Ascending aorta (tissue), 2 donors: ENCODE measurements around the gene MICU1. TPM values are rescaled to one million over a fixed set of nuclear protein-coding genes. Genes with fewer than 3 reads are reported as not detected.

ENCODE experiments used
- DNase-seq, 2 donors: peaks; one replicate each; pipeline ENCODE4 v3.0.0-alpha.2; 2019; ENCODE audit warnings: low spot score in 2 of 2
- H3K27ac ChIP-seq, 2 donors: fragments of 200-600 bp; sonication (generic); one replicate each; pipeline ENCODE4 v1.5.1; 2016 to 2017; ENCODE audit warnings: mild to moderate bottlenecking in 1 of 2
- H3K27me3 ChIP-seq: fragments of 200-600 bp; sonication (generic); one replicate; pipeline ENCODE4 v1.5.1; 2017
- H3K36me3 ChIP-seq, 2 donors: fragments of 200-600 bp; sonication (generic); one replicate each; pipeline ENCODE4 v1.5.1; 2016
- H3K4me1 ChIP-seq, 2 donors: fragments of 200-600 bp; sonication (generic); one replicate each; pipeline ENCODE4 v1.5.1; 2016 to 2017; ENCODE audit warnings: mild to moderate bottlenecking in 1 of 2
- H3K4me3 ChIP-seq, 2 donors: fragments of 200-600 bp; sonication (generic); one replicate each; pipeline ENCODE4 v1.5.1; 2016 to 2017; ENCODE audit warnings: mild to moderate bottlenecking in 1 of 2
- H3K9me3 ChIP-seq, 2 donors: fragments of 200-600 bp; sonication (generic); one replicate each; pipeline ENCODE4 v1.5.1; 2016
- intact Hi-C: fragments of 100-400 bp; cut with DNase I; formaldehyde crosslinking; loops from one replicate; pipeline ENCODE4 v1.15.1; 2023
- total RNA-seq: library from RNA; depleted of rRNA; stranded (reverse); fragments of >200 nt; gene quantifications from one replicate; pipeline ENCODE4 v1.1.0, GENCODE V29; 2016
- TF ChIP-seq, protein P1 (sequence below), 3 experiments: fragments of 200-600 bp in 2 of 3; fragments of 450-650 bp in 1 of 3; sonication (generic) in 2 of 3; IDR thresholded peaks; one replicate each; pipeline ENCODE4 v1.5.1; 2016 to 2019; ENCODE audit warnings: antibody characterized with exemption in 3 of 3, mild to moderate bottlenecking in 1 of 3, moderate library complexity in 1 of 3

The MICU1 gene
- total RNA-seq, 1 donor from 2014 or later = 18.9 TPM

DNA sequence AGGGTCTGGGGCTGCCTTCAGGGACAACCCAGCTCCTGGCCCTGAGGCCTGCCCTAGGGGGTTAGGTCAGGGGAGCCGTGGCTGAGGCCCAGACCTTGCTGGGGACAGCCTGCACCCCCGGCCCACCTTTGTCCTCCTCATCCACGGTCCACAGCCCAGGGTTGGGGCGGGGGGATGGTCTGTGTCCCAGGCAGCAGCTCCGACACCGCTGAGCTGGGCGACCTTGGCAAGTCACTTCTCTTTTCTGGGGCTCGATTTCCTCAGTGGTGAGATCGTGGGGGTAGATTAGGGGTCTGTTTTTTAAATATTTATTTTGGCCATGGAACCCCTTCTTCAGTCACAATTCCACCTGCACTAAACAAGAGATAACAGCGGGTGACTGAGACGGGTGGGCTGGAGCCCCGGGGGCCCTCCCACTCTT lies 302.1 kb downstream of the MICU1 start:
- intact Hi-C loops = no loop called here
- Histone ChIP-seq H3K36me3 (no peaks in the 10 kb centered on the region), H3K4me1 (peaks cover 10 to 45% of the 10 kb centered on the region in 2 donors), H3K4me3 (no peak overlapping the region), H3K27ac (no peak overlapping the region), H3K9me3 (no peaks in the 10 kb centered on the region), H3K27me3 (no peaks in the 10 kb centered on the region)
- TF ChIP-seq, protein P1, sequence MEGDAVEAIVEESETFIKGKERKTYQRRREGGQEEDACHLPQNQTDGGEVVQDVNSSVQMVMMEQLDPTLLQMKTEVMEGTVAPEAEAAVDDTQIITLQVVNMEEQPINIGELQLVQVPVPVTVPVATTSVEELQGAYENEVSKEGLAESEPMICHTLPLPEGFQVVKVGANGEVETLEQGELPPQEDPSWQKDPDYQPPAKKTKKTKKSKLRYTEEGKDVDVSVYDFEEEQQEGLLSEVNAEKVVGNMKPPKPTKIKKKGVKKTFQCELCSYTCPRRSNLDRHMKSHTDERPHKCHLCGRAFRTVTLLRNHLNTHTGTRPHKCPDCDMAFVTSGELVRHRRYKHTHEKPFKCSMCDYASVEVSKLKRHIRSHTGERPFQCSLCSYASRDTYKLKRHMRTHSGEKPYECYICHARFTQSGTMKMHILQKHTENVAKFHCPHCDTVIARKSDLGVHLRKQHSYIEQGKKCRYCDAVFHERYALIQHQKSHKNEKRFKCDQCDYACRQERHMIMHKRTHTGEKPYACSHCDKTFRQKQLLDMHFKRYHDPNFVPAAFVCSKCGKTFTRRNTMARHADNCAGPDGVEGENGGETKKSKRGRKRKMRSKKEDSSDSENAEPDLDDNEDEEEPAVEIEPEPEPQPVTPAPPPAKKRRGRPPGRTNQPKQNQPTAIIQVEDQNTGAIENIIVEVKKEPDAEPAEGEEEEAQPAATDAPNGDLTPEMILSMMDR (IDR thresholded peaks at IDR 0.05) = no peak
- DNase-seq = no peak

DNA sequence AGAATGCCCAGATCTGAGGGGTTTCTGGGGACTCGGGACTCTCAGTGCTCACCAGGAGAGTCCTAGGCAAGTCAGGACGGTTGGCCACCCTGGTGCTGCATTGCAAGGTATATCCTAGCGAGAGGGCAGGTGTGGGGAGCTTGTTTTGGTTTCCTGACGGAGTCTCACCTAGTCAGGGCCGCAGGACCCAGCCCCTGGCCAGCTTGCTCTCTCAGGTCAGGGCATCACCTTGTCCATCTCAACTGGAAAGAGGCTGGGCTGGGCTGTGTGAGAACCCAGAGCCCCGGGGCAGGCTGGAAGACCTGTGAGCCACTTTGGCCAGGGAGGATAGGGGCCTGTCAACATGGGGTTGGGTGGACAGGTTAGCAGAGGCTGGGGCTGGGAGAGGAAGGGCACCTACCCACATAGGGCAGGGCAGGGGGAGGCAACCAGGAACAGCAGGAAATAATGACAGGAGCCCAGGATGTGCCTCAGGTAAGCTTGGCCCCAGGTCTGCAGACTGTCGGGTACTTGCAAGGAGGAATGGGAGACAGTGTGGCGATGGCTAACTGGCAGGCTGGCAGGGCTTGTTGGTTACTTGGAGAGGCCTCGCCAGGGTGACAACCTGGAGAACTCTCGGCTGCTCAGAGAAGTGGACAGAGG lies 302.6 kb downstream of the MICU1 start:
- intact Hi-C loops = no loop called here
- H3K27ac ChIP-seq = no peak overlapping the region
- no peaks in the 10 kb centered on the region for H3K9me3 ChIP-seq
- no peaks in the 10 kb centered on the region for H3K27me3 ChIP-seq
- no peaks in the 10 kb centered on the region for H3K36me3 ChIP-seq
- TF ChIP-seq, protein P1 (IDR thresholded peaks at IDR 0.05) = no peak
- peaks cover 10 to 43% of the 10 kb centered on the region in 2 donors for H3K4me1 ChIP-seq
- DNase-seq = no peak
- H3K4me3 ChIP-seq = no peak overlapping the region

DNA sequence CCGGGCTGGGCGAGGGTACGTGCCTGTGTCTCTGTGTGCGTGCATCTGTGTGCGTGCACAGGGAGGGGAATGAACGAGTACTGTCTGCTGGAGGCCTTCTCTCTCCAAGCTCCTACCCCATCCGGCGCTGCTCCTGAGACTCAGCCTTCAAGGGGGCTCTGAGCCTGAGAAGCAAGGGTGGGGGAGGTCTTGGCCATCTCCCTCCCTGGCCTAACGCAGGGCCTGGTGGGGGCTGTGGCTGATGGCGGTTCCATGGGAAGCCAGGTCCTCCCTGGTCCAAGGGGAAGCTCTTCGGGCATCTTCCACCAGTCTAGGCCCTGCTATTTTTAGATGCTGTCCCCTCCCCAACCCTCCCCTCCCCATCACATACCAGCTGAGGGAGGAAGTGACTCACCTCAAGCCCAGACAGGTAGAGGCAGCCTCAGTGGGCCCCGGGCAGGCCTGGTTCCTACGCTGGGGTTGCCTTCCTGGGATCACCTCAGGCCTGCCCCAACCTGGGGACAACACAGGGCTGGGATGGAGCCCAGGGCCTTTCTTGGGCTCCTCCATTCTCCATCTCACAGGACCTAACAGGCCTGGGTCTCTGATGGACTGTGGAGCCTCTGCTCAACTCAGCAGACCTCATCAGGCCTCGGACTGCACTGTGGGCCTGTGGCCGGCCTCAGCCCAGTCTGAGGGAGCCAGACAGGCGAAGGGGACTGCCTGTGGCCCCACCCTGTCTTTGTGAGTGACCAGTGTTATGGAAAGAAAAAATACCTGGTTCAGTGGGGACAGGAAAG lies 303.4 kb downstream of the MICU1 start:
- Histone ChIP-seq H3K27me3 (no peaks in the 10 kb centered on the region), H3K9me3 (no peaks in the 10 kb centered on the region), H3K27ac (no peak overlapping the region), H3K36me3 (no peaks in the 10 kb centered on the region), H3K4me3 (no peak overlapping the region), H3K4me1 (peaks cover 10 to 37% of the 10 kb centered on the region in 2 donors)
- DNase-seq = no peak
- TF ChIP-seq, protein P1 (IDR thresholded peaks at IDR 0.05) = no peak
- intact Hi-C loops = no loop called here

DNA sequence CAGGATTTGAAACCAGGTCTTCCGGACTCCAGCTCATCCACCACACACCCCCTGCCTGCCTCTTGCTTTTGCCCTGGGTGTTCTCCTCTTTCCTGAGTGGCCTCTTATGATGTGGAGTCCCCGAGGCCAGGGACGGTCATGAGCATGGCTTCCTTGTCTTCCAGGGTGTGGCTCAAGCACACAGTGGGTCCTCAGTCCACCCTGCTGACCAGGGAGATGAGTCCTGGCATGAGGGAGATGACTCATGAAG lies 303.9 kb downstream of the MICU1 start:
- no peak for DNase-seq
- no peak overlapping the region for H3K27ac ChIP-seq
- intact Hi-C loops = no loop called here

DNA sequence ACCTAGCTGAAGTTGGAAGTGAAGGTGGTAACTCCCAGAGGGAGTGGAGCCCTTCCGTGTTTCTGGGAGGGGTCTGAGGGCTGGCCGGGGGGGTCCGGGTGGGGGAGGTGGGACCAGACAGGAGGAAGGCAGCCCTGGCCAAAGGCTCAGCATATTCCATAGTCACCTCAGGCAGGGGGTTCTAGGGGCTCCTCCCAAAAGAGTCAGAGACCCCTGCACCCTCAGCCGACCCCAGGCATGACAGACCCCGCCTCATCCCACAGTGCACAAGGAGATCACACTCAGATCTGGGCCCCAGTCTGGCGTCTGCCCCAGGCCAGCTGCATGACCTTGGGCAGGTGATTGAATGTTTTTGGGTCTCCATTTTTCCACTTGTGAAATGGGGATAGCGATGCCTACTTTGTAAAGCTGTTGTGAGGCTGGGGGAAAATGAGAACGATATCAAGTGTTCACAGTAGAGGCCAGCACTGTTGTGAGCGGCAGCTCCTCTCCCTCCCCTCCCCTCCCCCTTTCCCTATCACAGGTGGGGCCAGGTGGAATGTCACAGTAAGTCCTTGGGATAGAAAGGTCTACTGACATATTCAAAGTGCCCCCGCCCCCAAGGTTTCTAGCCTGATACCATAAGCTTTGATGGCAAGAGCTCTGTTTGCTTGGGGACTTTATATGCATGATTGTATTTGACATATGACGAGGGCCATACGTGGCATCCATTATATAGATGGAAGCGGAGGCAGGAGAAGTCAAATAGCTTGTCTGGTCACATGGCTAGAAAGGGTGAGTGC lies 304.4 kb downstream of the MICU1 start:
- Histone ChIP-seq H3K4me3 (no peak overlapping the region), H3K27me3 (no peaks in the 10 kb centered on the region), H3K36me3 (no peaks in the 10 kb centered on the region), H3K27ac (peak overlapping the region; percentile 83 to 90), H3K4me1 (peaks cover 10 to 42% of the 10 kb centered on the region in 2 donors), H3K9me3 (no peaks in the 10 kb centered on the region)
- no peak for DNase-seq
- intact Hi-C loops = no loop called here
- TF ChIP-seq, protein P1 (IDR thresholded peaks at IDR 0.05) = no peak

More for the DNA sequence above, 303.9 kb downstream of the MICU1 start:
- H3K4me1 ChIP-seq = peaks cover 10 to 37% of the 10 kb centered on the region in 2 donors
- H3K36me3 ChIP-seq = no peaks in the 10 kb centered on the region
- H3K9me3 ChIP-seq = no peaks in the 10 kb centered on the region
- H3K4me3 ChIP-seq = no peak overlapping the region
- no peaks in the 10 kb centered on the region for H3K27me3 ChIP-seq
- TF ChIP-seq, protein P1 (IDR thresholded peaks at IDR 0.05) = no peak
